Muscle layer of duodenum (tissue), 2 donors: ENCODE results near the gene LY6G5B.

Experiments
- H3K27ac ChIP-seq: one replicate; pipeline ENCODE4 v1.7.0; 2013; ENCODE audit warnings: mild to moderate bottlenecking, low read length
- H3K27me3 ChIP-seq: one replicate; pipeline ENCODE4 v1.7.0; 2013; ENCODE audit warnings: low read depth, mild to moderate bottlenecking, control low read depth, low read length
- H3K36me3 ChIP-seq, 2 donors: one replicate each; pipeline ENCODE4 v1.7.0; 2013; ENCODE audit warnings: low read length in 2 of 2, control low read depth in 1 of 2, mild to moderate bottlenecking in 1 of 2; ENCODE audit not compliant: insufficient read depth in 2 of 2, control insufficient read depth in 1 of 2
- H3K4me1 ChIP-seq, 2 donors: one replicate each; pipeline ENCODE4 v1.7.0; 2013; ENCODE audit warnings: low read length in 2 of 2, mild to moderate bottlenecking in 2 of 2, control low read depth in 1 of 2, moderate library complexity in 1 of 2; ENCODE audit not compliant: insufficient read depth in 2 of 2, control insufficient read depth in 1 of 2
- H3K4me3 ChIP-seq, 2 donors: one replicate each; pipeline ENCODE4 v1.7.0; 2013; ENCODE audit warnings: low read length in 2 of 2, low read depth in 1 of 2, mild to moderate bottlenecking in 1 of 2
- H3K9me3 ChIP-seq, 2 donors: one replicate each; pipeline ENCODE4 v1.7.0; 2013; ENCODE audit warnings: low read length in 2 of 2, control low read depth in 1 of 2, mild to moderate bottlenecking in 1 of 2; ENCODE audit not compliant: control insufficient read depth in 1 of 2
- donor health status: healthy.

Gene LY6G5B

DNA sequence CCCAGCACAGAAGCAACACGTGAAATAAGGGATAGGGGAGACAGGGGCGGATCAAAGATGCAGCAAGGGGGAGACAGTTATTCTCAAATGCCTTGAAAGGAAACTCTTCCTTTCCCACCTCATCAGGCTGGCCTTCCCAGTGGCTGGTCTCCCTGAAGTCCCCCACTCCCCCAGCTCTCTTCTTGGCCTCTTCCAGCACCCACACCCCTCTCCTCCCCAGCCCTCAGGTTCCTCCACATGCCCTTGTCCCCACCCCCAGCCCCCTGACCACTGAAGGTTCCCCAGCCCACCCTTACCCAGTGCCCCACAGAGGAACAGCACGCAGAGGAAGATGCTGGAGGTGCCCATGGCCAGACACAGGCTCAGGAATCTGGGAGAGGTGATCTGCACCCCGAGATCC, 43.7 kb downstream of the LY6G5B start:
- H3K36me3 ChIP-seq, result no peaks in the 10 kb centered on the region
- H3K27me3 ChIP-seq, result no peaks in the 10 kb centered on the region
- H3K27ac ChIP-seq, result no peak overlapping the region
- no peaks in the 10 kb centered on the region for H3K4me1 ChIP-seq
- no peaks in the 10 kb centered on the region for H3K9me3 ChIP-seq
- no peak overlapping the region for H3K4me3 ChIP-seq

- no peaks in the 10 kb centered on the region for H3K36me3 ChIP-seq
- H3K9me3 ChIP-seq, result no peaks in the 10 kb centered on the region
- H3K27ac ChIP-seq, result no peak overlapping the region
- no peak overlapping the region for H3K4me3 ChIP-seq
- H3K4me1 ChIP-seq, result no peaks in the 10 kb centered on the region
- no peaks in the 10 kb centered on the region for H3K27me3 ChIP-seq
These were observed 44.4 kb downstream of the LY6G5B start for GRCh38 chr6:31713991-31714684.

- no peaks in the 10 kb centered on the region for H3K9me3 ChIP-seq
- no peaks in the 10 kb centered on the region for H3K27me3 ChIP-seq
- H3K36me3 ChIP-seq, result no peaks in the 10 kb centered on the region
- H3K4me1 ChIP-seq, result no peaks in the 10 kb centered on the region
- H3K4me3 ChIP-seq, result no peak within 1 kb of the TSS
- H3K27ac ChIP-seq, result no peak within 1 kb of the TSS
These were observed 45.5 kb downstream of the LY6G5B start, which contains the start of gene LY6G6D for GRCh38 chr6:31715022-31715958. Gene LY6G6D, plus strand, starts transcription at chr6:31715348. Its CDS starts 8 bp downstream, at chr6:31715356.

GRCh38 chr6:31717499-31718222, 47.9 kb downstream of the LY6G5B start:
- Histone ChIP-seq H3K4me3 (no peak overlapping the region), H3K27me3 (no peaks in the 10 kb centered on the region), H3K36me3 (no peaks in the 10 kb centered on the region), H3K27ac (no peak overlapping the region), H3K4me1 (no peaks in the 10 kb centered on the region), H3K9me3 (no peaks in the 10 kb centered on the region)

- H3K4me1 ChIP-seq, result no peaks in the 10 kb centered on the region
- no peaks in the 10 kb centered on the region for H3K36me3 ChIP-seq
- H3K27ac ChIP-seq, result no peak overlapping the region
- H3K4me3 ChIP-seq, result no peak overlapping the region
- no peaks in the 10 kb centered on the region for H3K9me3 ChIP-seq
- H3K27me3 ChIP-seq, result no peaks in the 10 kb centered on the region
These were observed 48.5 kb downstream of the LY6G5B start for GRCh38 chr6:31718265-31718664.

GRCh38 chr6:31719001-31719400, 49.2 kb downstream of the LY6G5B start:
- H3K4me3 ChIP-seq, result no peak overlapping the region
- no peaks in the 10 kb centered on the region for H3K9me3 ChIP-seq
- H3K27me3 ChIP-seq, result no peaks in the 10 kb centered on the region
- no peaks in the 10 kb centered on the region for H3K4me1 ChIP-seq
- no peaks in the 10 kb centered on the region for H3K36me3 ChIP-seq
- no peak overlapping the region for H3K27ac ChIP-seq

DNA sequence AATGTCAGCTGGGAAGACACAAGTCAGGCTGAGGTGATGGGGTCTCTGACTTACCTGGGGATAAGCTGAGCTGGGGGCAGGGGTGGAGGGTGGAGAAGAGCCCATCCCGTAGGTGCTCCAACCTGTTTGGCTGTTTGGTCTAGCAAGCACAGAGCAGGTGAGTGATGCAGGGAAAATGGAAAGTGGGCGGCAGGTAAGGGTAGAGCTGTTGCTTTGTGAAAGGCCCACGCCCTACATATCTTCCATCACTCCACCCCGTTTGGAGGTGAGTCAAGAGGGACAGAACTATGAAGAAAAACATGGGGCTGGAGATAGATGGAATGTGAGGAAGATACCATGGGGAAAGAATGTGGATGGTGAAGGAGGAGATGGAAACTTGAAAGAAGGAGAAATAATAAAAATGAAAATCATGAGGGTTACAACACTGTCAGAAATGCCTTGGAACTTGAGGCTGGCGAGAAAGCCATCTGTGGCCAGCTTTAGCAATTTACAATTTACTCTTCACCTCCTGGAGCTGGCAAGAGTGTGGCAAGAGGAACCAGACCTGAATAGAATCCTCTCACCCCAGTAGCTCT, 50.5 kb downstream of the LY6G5B start:
- Histone ChIP-seq H3K9me3 (no peaks in the 10 kb centered on the region), H3K4me1 (no peaks in the 10 kb centered on the region), H3K27me3 (no peaks in the 10 kb centered on the region), H3K27ac (no peak overlapping the region), H3K4me3 (no peak overlapping the region), H3K36me3 (no peaks in the 10 kb centered on the region)

DNA sequence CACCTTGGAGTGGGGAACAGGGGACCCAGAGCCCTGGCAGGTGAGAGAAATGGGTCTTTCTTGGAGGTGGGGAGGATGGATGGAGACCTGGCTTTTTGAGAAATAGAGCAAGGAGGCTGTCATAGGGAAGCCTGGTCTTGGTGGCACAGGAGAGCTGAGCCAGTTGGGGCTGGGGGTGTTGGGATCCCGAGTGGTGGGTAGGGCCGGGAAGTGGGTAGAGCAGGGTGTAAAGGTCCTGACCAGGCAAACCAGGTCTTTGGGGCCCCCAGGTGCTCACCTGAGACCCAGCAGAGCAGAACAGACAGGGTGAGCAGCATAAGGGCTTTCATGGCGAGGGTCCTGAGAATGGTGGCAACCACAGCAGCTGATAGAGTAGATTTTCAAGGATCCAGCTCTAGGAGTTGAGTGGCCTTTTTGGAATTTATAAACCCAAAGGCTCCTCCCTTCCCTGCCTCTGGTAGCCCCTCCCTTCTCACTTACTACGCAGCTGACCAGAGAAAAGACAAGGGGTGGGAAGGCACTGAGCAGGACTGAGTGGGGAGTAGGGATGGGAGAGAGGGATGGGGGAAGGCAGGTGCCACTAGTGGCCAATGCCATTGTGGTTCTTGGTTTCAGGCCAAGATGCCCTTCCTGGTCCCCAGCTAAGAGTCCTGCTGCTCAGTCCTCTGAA, 51.7 kb downstream of the LY6G5B start, which contains the start of gene LY6G6C:
TSS of gene LY6G6C (minus strand) at position 396 of the 670 bp plus-strand sequence. CDS start at position 329, 67 bp downstream.
- Histone ChIP-seq H3K36me3 (peaks cover 0 to 7% of the 10 kb centered on the region in 2 donors), H3K9me3 (no peaks in the 10 kb centered on the region), H3K4me3 (no peak within 1 kb of the TSS), H3K27ac (no peak within 1 kb of the TSS), H3K4me1 (no peaks in the 10 kb centered on the region), H3K27me3 (no peaks in the 10 kb centered on the region)

- no peaks in the 10 kb centered on the region for H3K9me3 ChIP-seq
- H3K36me3 ChIP-seq, result peaks cover 0 to 14% of the 10 kb centered on the region in 2 donors
- no peak overlapping the region for H3K27ac ChIP-seq
- no peaks in the 10 kb centered on the region for H3K27me3 ChIP-seq
- H3K4me1 ChIP-seq, result no peaks in the 10 kb centered on the region
- no peak overlapping the region for H3K4me3 ChIP-seq
These were observed 52.4 kb downstream of the LY6G5B start for GRCh38 chr6:31722173-31722572.
